WTC11 (cell line): Measurements from ENCODE around the gene GNS.
"Not testable (repeated sequence)": the region's sequence is repeated elsewhere in the genome, so short reads cannot be mapped to it uniquely, and the experiment has no call there.

Experiments
- CREM ChIP-seq: sonication (generic); formaldehyde crosslinking; IDR thresholded peaks from 2 replicates; pipeline ENCODE4 v1.8.1; 2022; ENCODE audit warnings: mild to moderate bottlenecking, missing genetic modification reagents, moderate library complexity
- CTCF ChIP-seq: fragments of 200-600 bp; IDR thresholded peaks from 2 replicates; pipeline ENCODE4 v1.8.0; 2022; ENCODE audit warnings: antibody characterized with exemption
- E2F1 ChIP-seq: sonication (generic); formaldehyde crosslinking; IDR thresholded peaks from 2 replicates; pipeline ENCODE4 v1.8.0; 2022; ENCODE audit warnings: mild to moderate bottlenecking, missing genetic modification reagents
- GABPB1 ChIP-seq: sonication (generic); formaldehyde crosslinking; IDR thresholded peaks from 2 replicates; pipeline ENCODE4 v1.8.1; 2023; ENCODE audit warnings: mild to moderate bottlenecking, missing genetic modification reagents
- KAT7 ChIP-seq: sonication (generic); formaldehyde crosslinking; IDR thresholded peaks from 2 replicates; pipeline ENCODE4 v1.8.1; 2023; ENCODE audit warnings: missing genetic modification reagents, mild to moderate bottlenecking, borderline replicate concordance
- NR3C1 ChIP-seq: sonication (generic); formaldehyde crosslinking; conservative IDR thresholded peaks from 2 replicates; pipeline ENCODE4 v1.8.1; 2023; ENCODE audit warnings: low read depth, mild to moderate bottlenecking, missing genetic modification reagents

- TF ChIP-seq CTCF; E2F1 (CRISPR knock-in tag); CREM (CRISPR knock-in tag); KAT7 (CRISPR knock-in tag); NR3C1 (CRISPR knock-in tag); GABPB1: not testable (repeated sequence)
Measured at GRCh38 chr12:64775147-64775736, 16.0 kb upstream of the GNS start.
